CD1c-positive myeloid dendritic cell (primary cell): ENCODE data around the gene SLK.
A peak's percentile ranks its signal among the peaks of the same experiment; 100 is the strongest.

Experiments used
- DNase-seq: peaks from one replicate; pipeline ENCODE4 v3.0.0-alpha.2; 2016; ENCODE audit errors: extremely low spot score

SLK gene

GRCh38 chr10:103990121-103990520, 23.2 kb downstream of the SLK start:
- DNase-seq = no peak

DNA sequence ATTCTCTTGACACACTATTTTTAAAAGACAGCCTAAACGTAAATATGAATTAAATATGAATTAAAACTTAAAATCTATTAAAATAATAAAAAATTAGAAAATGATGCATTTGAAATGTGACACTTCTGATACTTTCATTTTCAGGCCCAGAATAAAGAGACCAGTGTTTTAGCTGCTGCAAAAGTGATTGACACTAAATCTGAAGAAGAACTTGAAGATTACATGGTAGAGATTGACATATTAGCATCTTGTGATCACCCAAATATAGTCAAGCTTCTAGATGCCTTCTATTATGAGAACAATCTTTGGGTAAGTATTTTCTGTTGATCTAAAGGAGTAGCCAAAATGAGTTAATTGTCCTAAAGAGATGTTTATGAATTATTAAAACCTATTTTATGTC, 23.6 kb downstream of the SLK start:
- no peak for DNase-seq

DNA sequence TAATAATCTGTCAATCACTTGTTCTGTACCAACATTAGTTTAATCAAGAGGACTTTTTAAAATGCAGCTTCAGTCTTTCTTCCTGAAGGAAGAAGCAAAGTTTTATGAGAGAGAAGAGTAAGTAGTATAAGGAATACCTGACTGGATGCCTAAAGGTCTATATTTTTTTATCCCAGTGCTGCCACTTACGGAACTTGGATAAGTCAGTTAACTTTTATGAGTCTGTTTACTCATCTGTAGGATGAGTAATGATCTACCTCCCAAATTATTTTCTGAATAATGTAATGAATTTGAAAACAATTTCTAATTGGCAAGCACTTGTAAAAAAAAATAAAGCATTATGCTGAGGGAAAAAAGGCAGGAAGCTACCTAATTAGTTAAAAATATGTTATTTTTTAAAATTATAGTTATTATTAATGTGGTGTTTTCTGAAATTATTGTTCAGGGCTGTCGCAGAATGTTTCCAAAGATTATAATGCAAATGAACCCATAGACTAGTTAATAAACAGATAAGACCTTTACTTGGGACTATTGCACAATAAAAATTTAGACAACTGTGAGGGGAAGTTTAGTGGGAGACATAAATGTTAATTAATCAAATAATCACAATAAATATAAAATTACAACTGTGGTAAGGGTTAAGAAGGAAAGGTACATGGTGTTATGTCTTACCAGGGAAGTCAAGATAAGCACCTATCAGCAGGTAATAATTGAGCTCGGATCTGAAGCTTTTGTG, 24.6 kb downstream of the SLK start:
- no peak for DNase-seq

DNA sequence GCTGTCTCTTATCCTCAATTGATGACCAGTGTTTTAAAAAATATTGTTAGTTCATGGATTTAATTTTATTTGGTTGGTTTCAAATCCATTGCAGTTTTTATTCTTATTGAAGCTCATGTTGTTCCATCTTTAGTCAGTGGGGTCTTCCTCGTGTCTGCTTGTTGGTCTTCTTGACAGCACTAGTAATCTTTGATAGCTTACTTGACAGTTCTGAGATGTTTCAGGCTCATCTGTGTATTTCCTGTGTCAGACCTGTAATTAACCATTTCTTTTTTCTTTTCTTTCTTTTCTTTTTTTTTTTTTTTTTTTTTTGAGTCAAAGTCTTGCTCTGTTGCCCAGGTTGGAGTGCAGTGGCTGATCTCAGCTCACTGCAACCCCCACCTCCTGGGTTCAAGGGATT, 28.2 kb downstream of the SLK start:
- no peak for DNase-seq

- DNase-seq = no peak
Observed at GRCh38 chr10:103998805-103999204, 31.9 kb downstream of the SLK start.

DNA sequence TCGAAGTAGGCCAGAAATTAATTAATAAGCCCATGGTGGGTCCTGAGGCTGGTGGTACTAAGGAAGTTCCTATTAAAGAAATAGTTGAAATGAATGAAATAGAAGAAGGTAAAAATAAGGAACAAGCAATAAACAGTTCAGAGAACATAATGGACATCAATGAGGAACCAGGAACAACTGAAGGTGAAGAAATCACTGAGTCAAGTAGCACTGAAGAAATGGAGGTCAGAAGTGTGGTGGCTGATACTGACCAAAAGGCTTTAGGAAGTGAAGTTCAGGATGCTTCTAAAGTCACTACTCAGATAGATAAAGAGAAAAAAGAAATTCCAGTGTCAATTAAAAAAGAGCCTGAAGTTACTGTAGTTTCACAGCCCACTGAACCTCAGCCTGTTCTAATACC, 36.0 kb downstream of the SLK start:
- peak; percentile 15 for DNase-seq

DNA sequence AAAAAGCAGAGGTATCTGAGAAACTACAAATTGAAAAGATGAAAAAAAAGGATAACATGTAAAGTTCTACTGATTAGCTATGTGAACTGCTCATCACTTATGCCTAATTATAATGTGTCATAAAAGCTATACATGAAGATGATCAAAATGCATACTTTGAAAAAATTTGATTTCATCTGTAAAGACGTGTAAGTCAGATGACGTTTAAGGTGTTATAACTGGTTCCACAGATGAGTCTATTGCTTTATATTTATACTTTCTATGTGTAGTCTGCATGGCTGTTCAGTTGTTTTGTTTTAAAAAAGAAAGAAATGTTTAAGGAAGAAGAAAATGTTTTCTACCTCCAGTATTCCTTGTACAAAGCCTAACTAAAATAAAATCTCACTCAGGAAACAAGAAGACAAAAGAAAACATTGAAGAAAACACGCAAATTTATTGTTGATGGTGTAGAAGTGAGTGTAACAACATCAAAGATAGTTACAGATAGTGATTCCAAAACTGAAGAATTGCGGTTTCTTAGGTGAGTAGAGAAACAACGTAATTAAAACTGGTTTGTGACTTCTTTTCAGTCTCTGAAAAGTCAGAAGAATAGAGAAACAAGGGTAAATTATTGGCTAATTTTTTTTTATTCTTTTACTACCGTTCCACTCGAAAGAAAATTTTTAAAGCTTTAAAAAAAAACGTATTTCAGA, 38.4 kb downstream of the SLK start:
- no peak for DNase-seq

DNA sequence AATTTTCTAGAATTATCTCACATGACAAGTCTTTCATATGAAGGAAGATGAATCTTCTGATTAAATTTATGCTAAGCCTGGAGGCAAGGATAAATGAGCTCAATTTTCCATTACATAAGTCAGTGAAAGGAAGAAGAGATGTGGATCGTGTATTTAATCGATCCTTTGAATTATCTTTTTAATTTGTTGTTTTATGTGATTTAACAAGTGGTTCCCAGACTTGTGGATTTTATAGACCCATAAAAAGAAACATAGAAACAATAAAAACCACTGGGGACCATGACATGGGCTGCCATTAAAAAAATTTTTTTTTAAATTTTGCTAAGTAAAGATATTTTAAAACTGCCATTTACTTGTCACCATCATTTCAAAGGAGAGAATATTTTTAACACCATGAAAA, 45.0 kb downstream of the SLK start:
- DNase-seq = no peak

DNA sequence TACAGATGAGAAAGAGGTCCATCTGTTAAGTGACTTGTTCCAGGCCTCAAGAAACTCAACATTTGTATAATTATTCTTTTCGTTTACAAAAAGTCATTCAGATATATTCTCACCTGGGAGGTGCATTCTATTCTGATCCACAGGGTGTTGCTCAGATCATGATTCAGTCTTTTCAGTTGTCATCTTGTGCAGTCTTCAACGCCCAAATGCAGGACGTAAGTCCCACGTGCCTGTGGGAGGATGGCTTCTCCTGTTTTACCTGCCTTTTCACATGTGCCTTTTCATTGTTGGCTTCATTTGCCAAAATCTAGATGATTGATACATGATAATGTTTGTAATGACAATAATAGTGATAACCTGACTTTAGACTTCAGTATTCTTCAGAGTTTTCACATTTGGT, 46.5 kb downstream of the SLK start:
- no peak for DNase-seq

DNA sequence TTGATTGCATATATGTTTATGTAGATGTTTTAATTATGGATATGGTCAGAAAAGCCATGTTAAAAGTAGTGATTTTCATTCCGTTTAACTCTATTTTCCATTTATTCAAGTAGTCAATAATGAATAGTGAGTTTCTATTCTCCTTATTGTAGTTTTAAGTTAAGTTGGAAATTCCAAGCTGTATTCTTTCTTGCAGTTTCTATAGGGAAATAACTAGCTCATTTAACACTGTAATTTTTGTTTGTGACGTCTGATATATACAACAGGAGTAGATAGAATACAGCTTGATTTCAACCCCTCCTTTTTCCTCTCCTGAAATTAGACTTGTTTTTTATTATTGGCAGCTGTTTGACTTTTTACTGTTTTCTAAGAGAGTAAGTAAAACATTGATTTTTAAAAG, 47.2 kb downstream of the SLK start:
- no peak for DNase-seq

- no peak for DNase-seq
Observed at GRCh38 chr10:104016661-104017060, 49.7 kb downstream of the SLK start.

GRCh38 chr10:104018471-104018870, 51.5 kb downstream of the SLK start:
- DNase-seq = no peak

DNA sequence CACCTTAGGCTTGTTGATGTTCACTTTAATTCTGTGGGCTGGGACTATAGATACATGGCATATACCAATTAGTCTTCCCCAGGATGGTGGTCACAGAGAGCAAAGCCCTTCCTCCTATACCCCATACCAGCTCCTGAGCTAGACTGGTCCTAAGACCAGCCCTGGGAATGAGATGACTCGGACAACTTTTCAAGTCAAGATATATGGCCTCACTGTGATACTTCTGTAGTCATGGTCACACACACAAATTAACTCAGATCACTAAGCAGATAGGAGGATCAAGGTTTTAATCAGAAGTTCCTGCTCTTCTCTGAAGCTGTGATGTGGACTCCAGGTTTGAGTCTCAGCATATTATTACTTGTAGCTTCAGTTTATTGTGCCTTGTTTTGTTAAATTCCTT, 53.1 kb downstream of the SLK start:
- no peak for DNase-seq

DNA sequence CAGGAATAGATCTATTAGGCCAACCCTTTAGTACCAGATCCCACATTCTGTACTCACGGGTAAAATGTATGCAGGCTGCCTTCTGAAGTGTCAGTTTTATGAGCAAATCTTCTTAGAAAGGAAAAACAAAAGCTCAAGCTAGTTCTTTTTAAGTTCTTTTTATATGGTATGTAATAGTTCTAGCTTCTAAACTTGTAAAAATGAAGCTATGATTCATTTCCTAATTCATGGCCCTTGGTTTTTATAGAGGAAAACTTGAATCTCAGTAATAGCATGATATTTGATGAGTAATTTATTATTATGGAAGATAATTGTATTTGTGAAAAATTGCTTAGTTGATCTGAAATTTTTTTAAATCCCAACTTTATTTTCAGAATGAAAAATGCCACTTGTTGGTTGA, 54.3 kb downstream of the SLK start:
- no peak for DNase-seq

DNA sequence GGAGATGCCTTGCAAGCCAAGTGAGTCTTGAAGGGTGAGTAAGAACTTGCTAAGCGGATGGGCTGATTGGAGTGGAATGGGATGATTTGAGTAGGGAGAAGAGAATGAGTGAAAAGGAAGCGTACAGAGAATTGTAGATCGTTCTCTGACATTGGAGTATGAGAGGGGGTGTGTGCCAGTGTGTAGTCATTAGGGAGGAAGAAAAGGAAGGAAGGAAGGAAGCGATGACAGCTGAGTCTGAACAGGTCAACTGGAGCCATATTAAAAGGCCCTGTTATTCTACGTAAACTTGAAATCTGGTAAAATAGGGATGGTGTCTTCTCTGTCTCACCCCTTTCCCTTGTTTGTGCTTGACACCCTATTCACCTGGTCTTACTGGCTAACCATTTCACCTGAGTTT, 55.1 kb downstream of the SLK start:
- no peak for DNase-seq

GRCh38 chr10:104025524-104025923, 58.6 kb downstream of the SLK start:
- no peak for DNase-seq

GRCh38 chr10:104026762-104027161, 59.8 kb downstream of the SLK start:
- DNase-seq = no peak

- no peak for DNase-seq
Observed at GRCh38 chr10:104028146-104028545, 61.2 kb downstream of the SLK start.

DNA sequence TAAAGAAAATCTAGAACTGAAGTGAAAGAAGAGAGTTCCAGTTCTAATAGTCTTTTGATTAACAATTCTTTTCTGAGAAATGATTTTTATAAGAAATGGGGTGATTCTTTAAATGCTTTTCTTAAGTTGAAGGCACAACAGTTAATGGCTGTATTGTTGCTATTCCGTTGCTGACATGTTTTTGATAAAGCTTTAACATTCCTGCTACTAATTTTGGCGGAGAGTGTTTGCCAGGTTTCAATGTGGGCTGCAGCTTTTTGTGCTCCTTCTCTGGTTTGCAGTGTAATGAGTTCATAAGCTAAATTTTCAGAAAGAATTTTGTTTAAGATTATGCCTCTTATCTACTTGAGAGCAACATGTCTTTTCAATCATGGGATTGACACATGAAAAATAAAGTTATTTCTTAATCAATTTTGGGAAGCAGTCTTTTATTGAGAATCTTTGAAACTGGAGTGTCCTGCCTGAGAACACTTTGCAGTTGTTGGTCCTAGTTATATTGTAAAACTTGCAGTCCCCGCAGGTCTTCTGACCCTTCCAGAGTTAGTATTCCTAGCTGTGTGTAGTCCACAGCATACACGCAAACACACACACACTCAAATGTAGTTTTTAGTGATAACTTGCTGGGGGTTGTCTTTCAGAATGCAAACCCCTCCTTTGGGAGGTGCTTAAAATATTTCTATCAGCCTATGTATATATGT, 62.0 kb downstream of the SLK start:
- DNase-seq = no peak

GRCh38 chr10:104029521-104029860, 62.6 kb downstream of the SLK start:
- DNase-seq = no peak

GRCh38 chr10:104031631-104032030, 64.7 kb downstream of the SLK start:
- no peak for DNase-seq

DNA sequence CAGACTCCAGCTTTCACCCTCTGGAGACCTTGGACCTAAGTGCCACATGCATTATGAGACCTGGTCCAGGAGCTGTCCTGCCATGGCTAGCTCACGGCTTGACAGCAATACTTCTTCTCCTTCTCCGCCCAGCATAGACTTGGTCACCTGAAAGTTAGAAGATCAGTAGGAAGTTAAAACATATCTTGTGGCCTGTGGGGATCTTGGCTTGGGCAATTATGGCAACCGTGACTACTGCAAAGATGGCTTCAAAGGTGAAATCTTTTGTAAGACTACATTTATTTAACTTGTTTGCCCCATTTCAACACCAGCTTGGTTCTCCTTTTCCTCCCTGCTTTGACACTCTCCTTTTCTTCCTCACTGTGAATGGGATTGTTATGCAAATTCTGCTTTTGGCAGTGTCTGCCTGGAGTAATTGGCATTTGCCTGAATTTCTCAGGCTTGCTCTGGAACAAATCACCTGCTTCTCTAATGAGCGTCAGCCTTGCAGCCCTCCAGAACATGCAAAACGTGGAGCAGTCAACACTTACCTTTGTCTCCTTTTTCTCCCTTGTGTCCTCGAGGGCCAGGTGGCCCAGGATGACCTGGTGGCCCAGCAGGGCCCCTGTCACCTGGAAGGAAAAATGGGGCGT, 65.3 kb downstream of the SLK start:
- DNase-seq = no peak
